ENCODE results near the gene STX17. TPM values are rescaled to one million over a fixed set of nuclear protein-coding genes. Genes with fewer than 3 reads are reported as not detected.
"Not testable (repeated sequence)": the region's sequence is repeated elsewhere in the genome, so short reads cannot be mapped to it uniquely, and the experiment has no call there.

The STX17 gene
- total RNA-seq, 4 donors from 2014 or later = 43.5 to 66.7 (median 50.8) TPM

DNA sequence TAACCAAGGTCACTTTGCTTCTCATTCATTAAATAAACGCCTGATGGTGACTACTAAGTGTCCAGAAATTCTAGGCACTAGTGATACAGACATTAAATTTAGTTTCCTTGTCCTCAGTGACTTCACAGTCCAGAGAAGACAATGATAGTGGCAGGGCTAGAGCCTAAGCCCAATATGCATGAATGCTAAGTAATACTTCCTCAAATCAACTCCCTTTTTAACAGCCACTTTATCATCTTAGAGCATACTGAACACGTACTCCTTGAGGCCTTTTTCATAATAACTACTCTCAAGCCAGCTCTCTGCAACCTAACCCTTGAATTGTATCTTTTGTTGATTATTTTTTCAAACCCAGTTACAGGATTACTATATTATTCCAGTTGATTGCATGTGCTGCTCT lies 74.1 kb downstream of the STX17 start:
- Histone ChIP-seq H3K9me3 (no peaks in the 10 kb centered on the region), H3K27me3 (no peaks in the 10 kb centered on the region), H3K27ac (no peak overlapping the region), H3K4me3 (replicated peaks in 1 of 3) (no peak overlapping the region), H3K4me1 (peaks cover 0 to 2% of the 10 kb centered on the region in 2 donors), H3K36me3 (no peaks in the 10 kb centered on the region)
- intact Hi-C loops (cut with DNase I) = no loop called here
- TF ChIP-seq, protein P1, sequence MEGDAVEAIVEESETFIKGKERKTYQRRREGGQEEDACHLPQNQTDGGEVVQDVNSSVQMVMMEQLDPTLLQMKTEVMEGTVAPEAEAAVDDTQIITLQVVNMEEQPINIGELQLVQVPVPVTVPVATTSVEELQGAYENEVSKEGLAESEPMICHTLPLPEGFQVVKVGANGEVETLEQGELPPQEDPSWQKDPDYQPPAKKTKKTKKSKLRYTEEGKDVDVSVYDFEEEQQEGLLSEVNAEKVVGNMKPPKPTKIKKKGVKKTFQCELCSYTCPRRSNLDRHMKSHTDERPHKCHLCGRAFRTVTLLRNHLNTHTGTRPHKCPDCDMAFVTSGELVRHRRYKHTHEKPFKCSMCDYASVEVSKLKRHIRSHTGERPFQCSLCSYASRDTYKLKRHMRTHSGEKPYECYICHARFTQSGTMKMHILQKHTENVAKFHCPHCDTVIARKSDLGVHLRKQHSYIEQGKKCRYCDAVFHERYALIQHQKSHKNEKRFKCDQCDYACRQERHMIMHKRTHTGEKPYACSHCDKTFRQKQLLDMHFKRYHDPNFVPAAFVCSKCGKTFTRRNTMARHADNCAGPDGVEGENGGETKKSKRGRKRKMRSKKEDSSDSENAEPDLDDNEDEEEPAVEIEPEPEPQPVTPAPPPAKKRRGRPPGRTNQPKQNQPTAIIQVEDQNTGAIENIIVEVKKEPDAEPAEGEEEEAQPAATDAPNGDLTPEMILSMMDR (IDR thresholded peaks at IDR 0.05) = no peak
- no peak for TF ChIP-seq POLR2A (IDR thresholded peaks at IDR 0.05)
- WGBS, 2 donors = 83 to 90% methylated on average over 2 of the region's 2 CpGs
- DNase-seq = no peak

DNA sequence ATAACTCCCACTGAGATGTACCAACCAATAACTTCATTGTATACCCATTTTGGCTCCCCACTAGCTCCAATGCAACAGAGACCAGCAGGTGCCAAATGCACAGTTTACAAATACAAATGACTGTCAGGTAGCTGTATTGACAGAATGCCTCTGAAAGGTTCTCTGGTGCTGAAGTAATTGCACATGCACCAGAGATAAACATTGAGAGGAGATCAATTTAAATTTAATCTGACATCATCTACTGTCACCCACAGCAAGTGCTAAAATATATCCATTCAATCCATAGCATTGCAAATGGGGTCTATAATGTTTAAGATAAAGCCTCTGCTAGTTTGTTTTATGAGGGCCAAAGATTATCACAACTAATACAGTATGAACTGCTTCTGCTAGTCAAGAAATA lies 80.2 kb downstream of the STX17 start:
- TF ChIP-seq, protein P1 (IDR thresholded peaks at IDR 0.05) = no peak
- TF ChIP-seq POLR2A (IDR thresholded peaks at IDR 0.05) = no peak
- H3K4me1 ChIP-seq = no peaks in the 10 kb centered on the region
- no peak for DNase-seq
- no peaks in the 10 kb centered on the region for H3K36me3 ChIP-seq
- H3K9me3 ChIP-seq = no peaks in the 10 kb centered on the region
- no peak overlapping the region for H3K27ac ChIP-seq
- no peak overlapping the region for H3K4me3 ChIP-seq (replicated peaks in 1 of 3)
- intact Hi-C loops (cut with DNase I) = no loop called here
- no peaks in the 10 kb centered on the region for H3K27me3 ChIP-seq

DNA sequence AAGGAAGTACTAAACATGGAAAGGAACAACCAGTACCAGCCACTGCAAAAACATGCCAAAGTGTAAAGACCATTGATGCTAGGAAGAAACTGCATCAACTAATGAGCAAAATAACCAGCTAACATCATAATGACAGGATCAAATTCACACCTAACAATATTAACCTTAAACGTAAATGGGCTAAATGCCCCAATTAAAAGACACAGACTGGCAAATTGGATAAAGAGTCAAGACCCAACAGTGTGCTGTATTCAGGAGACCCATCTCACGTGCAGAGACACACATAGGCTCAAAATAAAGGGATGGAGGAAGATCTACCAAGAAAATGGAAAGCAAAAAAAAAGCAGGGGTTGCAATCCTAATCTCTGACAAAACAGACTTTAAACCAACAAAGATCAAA lies 84.1 kb downstream of the STX17 start:
- 94 to 97% methylated on average over 2 of the region's 2 CpGs for WGBS, 2 donors
- not testable (repeated sequence) for H3K9me3 ChIP-seq

DNA sequence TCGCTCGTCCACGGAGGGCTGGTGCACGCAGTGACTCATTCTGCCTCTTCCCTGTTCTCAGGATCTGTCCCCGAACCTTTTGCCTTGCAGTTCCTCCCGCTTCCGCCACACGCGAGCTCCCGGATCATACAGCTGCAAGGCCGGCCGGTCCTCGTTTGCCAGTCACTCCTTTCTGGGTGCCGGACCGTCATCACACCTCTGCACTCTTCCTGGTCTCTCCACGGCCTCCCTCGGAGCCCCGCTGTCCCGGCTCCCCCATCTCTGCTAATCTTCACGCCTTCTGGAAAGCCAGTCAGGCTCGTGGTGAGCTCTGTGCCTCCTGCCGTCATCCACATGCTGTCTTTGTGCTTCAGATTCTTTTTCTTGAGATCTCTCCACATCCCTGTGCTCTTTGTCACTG lies 91.8 kb downstream of the STX17 start:
- Histone ChIP-seq H3K27ac (no peak overlapping the region), H3K9me3 (no peaks in the 10 kb centered on the region), H3K27me3 (no peaks in the 10 kb centered on the region), H3K4me3 (replicated peaks in 1 of 3) (no peak overlapping the region), H3K36me3 (peaks cover 0 to 2% of the 10 kb centered on the region in 2 donors), H3K4me1 (no peaks in the 10 kb centered on the region)
- DNase-seq = no peak
- 91 to 93% methylated on average over 22 of the region's 22 CpGs for WGBS, 2 donors
- intact Hi-C loops (cut with DNase I) = no loop called here
- TF ChIP-seq, protein P1 (IDR thresholded peaks at IDR 0.05) = no peak

More for the DNA sequence above, 84.1 kb downstream of the STX17 start:
- H3K4me1 ChIP-seq; H3K36me3 ChIP-seq; H3K27ac ChIP-seq; DNase-seq; H3K27me3 ChIP-seq; intact Hi-C loops (cut with DNase I); H3K4me3 ChIP-seq (replicated peaks in 1 of 3): not testable (repeated sequence)

DNA sequence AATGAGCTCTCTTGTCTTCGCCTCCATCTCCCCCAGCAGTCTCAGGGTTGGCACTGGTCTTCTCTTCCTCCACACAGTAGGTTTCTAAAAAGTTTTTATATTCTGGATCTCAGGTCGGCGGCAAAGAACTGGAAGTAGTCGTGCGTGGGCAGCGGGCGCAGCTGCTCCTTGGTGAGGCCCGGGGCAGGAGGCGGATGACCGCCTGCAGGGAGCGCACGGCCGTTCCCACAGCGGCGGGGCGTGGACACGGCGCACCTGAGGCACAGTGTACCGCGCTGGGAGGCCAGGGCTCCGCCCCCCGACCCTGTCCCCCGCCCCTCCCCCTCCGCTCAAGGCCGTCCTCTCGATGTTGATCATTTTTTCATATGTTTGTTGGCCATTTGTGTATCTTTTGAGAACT lies 92.4 kb downstream of the STX17 start:
- Histone ChIP-seq H3K27ac (no peak overlapping the region), H3K27me3 (no peaks in the 10 kb centered on the region), H3K36me3 (peaks cover 0 to 8% of the 10 kb centered on the region in 2 donors), H3K4me1 (no peaks in the 10 kb centered on the region), H3K9me3 (no peaks in the 10 kb centered on the region), H3K4me3 (replicated peaks in 1 of 3) (no peak overlapping the region)
- intact Hi-C loops (cut with DNase I) = no loop called here
- no peak for DNase-seq
- no peak for TF ChIP-seq POLR2A (IDR thresholded peaks at IDR 0.05)
- TF ChIP-seq, protein P1 (IDR thresholded peaks at IDR 0.05) = no peak
- WGBS, 2 donors = 96 to 98% methylated on average over 25 of the region's 26 CpGs

DNA sequence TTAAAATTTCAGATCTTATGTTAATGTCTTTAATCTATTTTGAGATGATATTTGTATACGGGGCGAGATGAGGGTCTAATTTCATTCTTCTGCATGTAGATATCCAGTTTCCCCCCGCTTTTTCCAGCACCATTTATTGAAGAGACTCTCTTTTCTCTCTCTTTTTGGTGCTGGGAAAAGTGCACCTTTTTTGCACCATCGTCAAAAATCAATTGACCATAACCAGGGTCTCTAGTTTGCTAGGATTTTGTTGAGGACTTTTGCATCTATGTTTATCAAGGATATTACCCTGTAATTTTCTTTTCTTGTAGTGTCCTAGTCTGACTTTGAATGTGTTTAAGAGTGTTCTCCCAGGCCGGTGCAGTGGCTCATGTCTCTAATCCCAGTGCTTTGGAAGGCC lies 93.3 kb downstream of the STX17 start:
- H3K4me3 ChIP-seq (replicated peaks in 1 of 3) = no peak overlapping the region
- intact Hi-C loops (cut with DNase I) = loop anchor here (10.0 kb wide), 1 partner anchor 735 kb away; no protein-coding TSS in a partner anchor
- no peak for DNase-seq
- peaks cover 0 to 14% of the 10 kb centered on the region in 2 donors for H3K36me3 ChIP-seq
- 96 to 99% methylated on average over 5 of the region's 5 CpGs for WGBS, 2 donors
- H3K4me1 ChIP-seq = no peaks in the 10 kb centered on the region
- H3K9me3 ChIP-seq = no peaks in the 10 kb centered on the region
- no peak for TF ChIP-seq POLR2A (IDR thresholded peaks at IDR 0.05)
- TF ChIP-seq, protein P1 (IDR thresholded peaks at IDR 0.05) = no peak
- H3K27me3 ChIP-seq = no peaks in the 10 kb centered on the region
- H3K27ac ChIP-seq = no peak overlapping the region

All from thyroid gland (tissue), 4 donors.